GM12878 (cell line): Measurements from ENCODE around the gene PLBD1. TPM values are rescaled to one million over a fixed set of nuclear protein-coding genes. Genes with fewer than 3 reads are reported as not detected.

Experiments
- ATAC-seq: fragments of 200-7000 bp; cut with Tn5 transposase; 3 replicates; pipeline ENCODE4 v1.9.1; 2020; ENCODE audit warnings: mild to moderate bottlenecking, moderate library complexity
- BruUV-seq: library from RNA; stranded (reverse); fragments of 400-500 nt; replicated peaks from 2 replicates; lab custom pipeline; 2021; lab: Mats Ljungman, UMichigan
- CTCF ChIA-PET: fragments of 300-600 bp; sonication (Branson Sonifier 250); formaldehyde crosslinking; extraction: SDS; loops from one replicate; lab custom pipeline; 2021; ENCODE audit warnings: inconsistent platforms; lab: Yijun Ruan, JAX
- POLR2A ChIA-PET: fragments of 350-600 bp; formaldehyde crosslinking; extraction: SDS; loops from one replicate; lab custom pipeline; 2021; ENCODE audit warnings: inconsistent platforms; lab: Charles Lee
- RAD21 ChIA-PET: fragments of 300-600 bp; sonication (Branson Sonifier 250); formaldehyde crosslinking; loops from one replicate; lab custom pipeline; 2023; ENCODE audit warnings: antibody characterized with exemption; ENCODE audit not compliant: unreplicated experiment; lab: Charles Lee
- SMC1A ChIA-PET: fragments of 300-600 bp; sonication (Branson Sonifier 250); formaldehyde crosslinking; loops from one replicate; lab custom pipeline; 2023; ENCODE audit not compliant: unreplicated experiment, uncharacterized antibody; lab: Charles Lee
- DNase-seq: peaks from one replicate; pipeline ENCODE4 v3.0.0-alpha.2; 2011; ENCODE audit warnings: low read depth, low spot score
- FAIRE-seq: peaks from 3 replicates; lab custom pipeline; 2011; peaks lifted over from hg19 to GRCh38; lab: Jason Lieb, UNC
- H2AFZ ChIP-seq: 2 replicates; pipeline ENCODE4 v1.6.0; 2011; ENCODE audit warnings: low read depth, low read length, control low read depth; ENCODE audit not compliant: control insufficient read depth
- H3K27ac ChIP-seq: 2 replicates; pipeline ENCODE4 v1.5.1; 2011; ENCODE audit warnings: control low read depth; ENCODE audit not compliant: control insufficient read depth, insufficient read depth
- H3K27me3 ChIP-seq, 2 experiments: replicated peaks in 1 of 2; 2 replicates each; pipeline versions ENCODE4 v1.6.0 to v1.6.1; 2011; ENCODE audit warnings: low read length in 1 of 2; ENCODE audit not compliant: control insufficient read depth in 2 of 2, insufficient read depth in 2 of 2
- H3K36me3 ChIP-seq, 2 experiments: 2 replicates each; pipeline ENCODE4 v1.5.1; 2011; ENCODE audit warnings: low read length in 1 of 2; ENCODE audit not compliant: control insufficient read depth in 2 of 2, insufficient read depth in 2 of 2
- H3K4me1 ChIP-seq: 2 replicates; pipeline ENCODE4 v1.6.1; 2011; ENCODE audit warnings: mild to moderate bottlenecking, low read length, moderate library complexity, mixed read lengths; ENCODE audit not compliant: control insufficient read depth, insufficient read depth
- H3K4me2 ChIP-seq: 2 replicates; pipeline ENCODE4 v1.6.0; 2011; ENCODE audit warnings: control low read depth; ENCODE audit not compliant: control insufficient read depth, insufficient read depth
- H3K4me3 ChIP-seq: fragments of 200-600 bp; sonication (generic); 2 replicates; pipeline ENCODE4 v1.5.1; 2016
- H3K79me2 ChIP-seq: 2 replicates; pipeline ENCODE4 v1.6.0; 2011; ENCODE audit warnings: low read length; ENCODE audit not compliant: control insufficient read depth, insufficient read depth
- H3K9ac ChIP-seq: 2 replicates; pipeline ENCODE4 v1.8.0; 2011; ENCODE audit warnings: low read length, control low read depth, mixed read lengths; ENCODE audit not compliant: control insufficient read depth, insufficient read depth
- H3K9me3 ChIP-seq: replicated peaks from 3 replicates; pipeline ENCODE4 v1.5.1; 2011; ENCODE audit warnings: mild to moderate bottlenecking, low read length; ENCODE audit not compliant: control insufficient read depth, insufficient read depth
- H4K20me1 ChIP-seq: 2 replicates; pipeline ENCODE4 v1.6.0; 2011; ENCODE audit not compliant: control insufficient read depth, insufficient read depth
- ATF2 ChIP-seq: IDR thresholded peaks from 2 replicates; pipeline ENCODE4 v1.6.1; 2012; ENCODE audit warnings: low read length, inconsistent platforms
- ATF7 ChIP-seq: fragments of 450-650 bp; IDR thresholded peaks from 2 replicates; pipeline ENCODE4 v1.6.1; 2016; ENCODE audit warnings: low read depth, mild to moderate bottlenecking
- CBX3 ChIP-seq: fragments of 200-600 bp; sonication (generic); IDR thresholded peaks from 2 replicates; pipeline ENCODE4 v1.6.1; 2016; ENCODE audit warnings: low read depth, borderline replicate concordance
- E2F8 ChIP-seq: fragments of 450-650 bp; IDR thresholded peaks from 2 replicates; pipeline ENCODE4 v1.6.1; 2018; ENCODE audit warnings: mild to moderate bottlenecking, low read depth, moderate library complexity; ENCODE audit not compliant: partially characterized antibody
- FOXM1 ChIP-seq: IDR thresholded peaks from 2 replicates; pipeline ENCODE4 v1.6.1; 2012; ENCODE audit warnings: low read depth, mild to moderate bottlenecking, inconsistent platforms, low read length, moderate library complexity
- NFYB ChIP-seq: IDR thresholded peaks from 2 replicates; pipeline ENCODE4 v1.6.1; 2011; ENCODE audit warnings: low read depth, mild to moderate bottlenecking, low read length, improper control_type of control experiment, moderate library complexity; ENCODE audit not compliant: insufficient read depth
- NR2F1 ChIP-seq: fragments of 450-650 bp; conservative IDR thresholded peaks from 2 replicates; pipeline ENCODE4 v1.6.1; 2017; ENCODE audit warnings: mild to moderate bottlenecking
- PAX5 ChIP-seq: IDR thresholded peaks from 2 replicates; pipeline ENCODE4 v1.6.1; 2011; ENCODE audit warnings: low read depth, low read length, borderline replicate concordance
- PKNOX1 ChIP-seq: fragments of 450-650 bp; IDR thresholded peaks from 2 replicates; pipeline ENCODE4 v1.6.1; 2016; ENCODE audit warnings: mild to moderate bottlenecking
- POU2F2 ChIP-seq: IDR thresholded peaks from 3 replicates; pipeline ENCODE4 v1.6.1; 2011; ENCODE audit warnings: low read depth, mild to moderate bottlenecking, low read length, borderline replicate concordance
- PRDM15 ChIP-seq: fragments of 450-650 bp; formaldehyde crosslinking; IDR thresholded peaks from 2 replicates; pipeline ENCODE4 v1.4.0; 2020; ENCODE audit warnings: mild to moderate bottlenecking, moderate library complexity
- RB1 ChIP-seq: fragments of 450-650 bp; formaldehyde crosslinking; IDR thresholded peaks from 2 replicates; pipeline ENCODE4 v1.6.1; 2017; ENCODE audit warnings: mild to moderate bottlenecking, borderline replicate concordance
- SP1 ChIP-seq: IDR thresholded peaks from one replicate; pipeline ENCODE4 v1.6.1; 2011; ENCODE audit warnings: low read depth, low read length
- ZNF274 ChIP-seq: IDR thresholded peaks from one replicate; pipeline ENCODE4 v1.8.0; 2011; ENCODE audit not compliant: insufficient read length, insufficient read depth
- ZNF384 ChIP-seq: IDR thresholded peaks from 2 replicates; pipeline ENCODE4 v1.6.1; 2012; ENCODE audit warnings: low read depth, mild to moderate bottlenecking, low read length, improper control_type of control experiment, borderline replicate concordance
- WGBS: methylation state at CpG from one replicate; pipeline ENCODE4 v1.1.6; 2016; ENCODE audit warnings: low lambda C conversion rate; ENCODE audit not compliant: insufficient replicate concordance, insufficient coverage; ENCODE audit errors: missing lambda C conversion rate; 5-methylcytosine and 5-hydroxymethylcytosine counted together
- in situ Hi-C: fragments of 300-500 bp; cut with MboI; formaldehyde crosslinking; loops from 9 replicates; pipeline ENCODE4 v1.14.3; 2018; ENCODE audit warnings: mixed read lengths
- intact Hi-C: fragments of 100-400 bp; cut with micrococcal nuclease; formaldehyde crosslinking; loops from one replicate; pipeline ENCODE4 v1.14.2; 2022; ENCODE audit not compliant: unreplicated experiment
- polyA plus RNA-seq, 11 experiments: library from polyadenylated mRNA; depleted of rRNA in 4 of 11; unstranded in 6 of 11; stranded (reverse) in 5 of 11; fragments of >200 nt; fragmentation: Nextera tagmentation in 4 of 11; fragmentation: Illumina TruSeq in 1 of 11; extraction: Ambion mirVana in 4 of 11; extraction: Trizol in 1 of 11; gene quantifications; 1 replicate in 1 of 11; 2 replicates in 10 of 11; pipeline versions ENCODE4 v1.2.1 to v1.2.3, GENCODE V29; 2011 to 2016; ENCODE audit warnings: inconsistent platforms in 2 of 11, missing spikeins in 2 of 11, low read depth in 1 of 11
- total RNA-seq, 4 experiments: library from RNA; depleted of rRNA in 3 of 4; stranded (reverse); fragments of >200 nt in 3 of 4; fragmentation: Illumina TruSeq in 1 of 4; extraction: Trizol in 1 of 4; gene quantifications; 2 replicates each; pipeline versions ENCODE4 v1.2.1 to v1.2.3, GENCODE V29; 2013 to 2021

The PLBD1 gene
- total and polyA plus RNA-seq, 10 of the 15 experiments (the other 5 are each of a cell fraction or from before 2014, with no cell fraction given) = 0.19 to 0.54 (median 0.27) TPM; not detected in 1

DNA sequence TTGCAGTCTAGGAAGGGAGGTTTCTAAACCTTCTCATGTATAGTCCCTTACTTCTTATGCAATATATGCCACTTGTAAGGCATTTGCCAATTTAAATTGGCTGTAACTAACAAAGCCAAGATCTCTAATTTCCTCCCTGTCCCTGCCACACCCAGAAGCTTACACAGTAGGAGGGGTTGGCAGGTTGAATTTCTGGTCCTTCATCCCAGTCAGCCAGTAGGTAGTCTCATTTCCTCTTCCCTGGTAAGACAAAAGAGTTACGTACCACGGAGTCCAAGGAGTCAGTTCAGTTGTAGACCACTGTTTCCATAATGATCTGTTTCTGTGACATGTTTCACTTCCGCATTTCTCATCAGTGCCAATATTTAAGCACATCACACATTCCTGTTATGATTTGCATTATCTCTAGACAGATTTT, 47.0 kb upstream of the PLBD1 start:
- DNase-seq = peak; percentile 87
- in situ Hi-C loops (loop anchor here (5.0 to 10.0 kb wide), 3 partner anchors 247 to 377 kb away; partner anchors contain the start of gene ATF7IP), intact Hi-C loops (loop anchor here (2.0 to 10.0 kb wide), 5 partner anchors 37 to 376 kb away; partner anchors contain the start of gene ATF7IP)
- POLR2A ChIA-PET = no interaction called here
- H4K20me1 ChIP-seq = no peaks in the 10 kb centered on the region
- no peaks in the 10 kb centered on the region for H3K79me2 ChIP-seq
- RAD21 ChIA-PET = interaction anchor here (1.9 kb wide), 1 partner anchor 14 kb away, joined by 7 read pairs; no protein-coding TSS in a partner anchor
- peak overlapping the region; percentile 94 for H3K4me2 ChIP-seq
- SMC1A ChIA-PET = interaction anchor here (1.9 to 3.6 kb wide), 3 partner anchors 14 to 377 kb away, joined by 5 to 30 read pairs (median 16); no protein-coding TSS in a partner anchor
- peak overlapping the region; percentile 82 for H3K27ac ChIP-seq
- H3K9ac ChIP-seq = peak overlapping the region; percentile 42
- WGBS = 5% methylated on average over 3 of the region's 3 CpGs
- no peak overlapping the region; the same call in 1 of the 2 replicates for H3K4me3 ChIP-seq
- H3K9me3 ChIP-seq = peaks cover 20% of the 10 kb centered on the region
- CTCF ChIA-PET = interaction anchor here (1.1 to 2.3 kb wide), 4 partner anchors 13 to 429 kb away, joined by 3 to 12 read pairs (median 6); no protein-coding TSS in a partner anchor
- peaks cover 29% of the 10 kb centered on the region for H3K4me1 ChIP-seq
- ATAC-seq = peak; percentile 84
- no TSS peak for BruUV-seq
- FAIRE-seq = no peak
- no peaks in the 10 kb centered on the region for H3K27me3 ChIP-seq
- H2AFZ ChIP-seq = no peak overlapping the region; the same call in 1 of the 2 replicates
- H3K36me3 ChIP-seq = no peaks in the 10 kb centered on the region
- TF ChIP-seq ZNF274 (no peak), ATF2 (peak; percentile 82; the same call in 1 of the 2 replicates), CBX3 (no peak), POU2F2 (peak; percentile 69; the same call in 1 of the 3 replicates), SP1 (no peak), ATF7 (peak; percentile 78), E2F8 (no peak), RB1 (no peak), PRDM15 (no peak), PKNOX1 (peak; percentile 66), NFYB (no peak), ZNF384 (no peak), PAX5 (peak; percentile 64; the same call in 1 of the 2 replicates), FOXM1 (peak; percentile 80; the same call in 1 of the 2 replicates), NR2F1 (0 out of 2 replicates have a peak, but pooled peaks have one; percentile 19)
